ENCODE data around the gene LCP1.

The LCP1 gene

DNA sequence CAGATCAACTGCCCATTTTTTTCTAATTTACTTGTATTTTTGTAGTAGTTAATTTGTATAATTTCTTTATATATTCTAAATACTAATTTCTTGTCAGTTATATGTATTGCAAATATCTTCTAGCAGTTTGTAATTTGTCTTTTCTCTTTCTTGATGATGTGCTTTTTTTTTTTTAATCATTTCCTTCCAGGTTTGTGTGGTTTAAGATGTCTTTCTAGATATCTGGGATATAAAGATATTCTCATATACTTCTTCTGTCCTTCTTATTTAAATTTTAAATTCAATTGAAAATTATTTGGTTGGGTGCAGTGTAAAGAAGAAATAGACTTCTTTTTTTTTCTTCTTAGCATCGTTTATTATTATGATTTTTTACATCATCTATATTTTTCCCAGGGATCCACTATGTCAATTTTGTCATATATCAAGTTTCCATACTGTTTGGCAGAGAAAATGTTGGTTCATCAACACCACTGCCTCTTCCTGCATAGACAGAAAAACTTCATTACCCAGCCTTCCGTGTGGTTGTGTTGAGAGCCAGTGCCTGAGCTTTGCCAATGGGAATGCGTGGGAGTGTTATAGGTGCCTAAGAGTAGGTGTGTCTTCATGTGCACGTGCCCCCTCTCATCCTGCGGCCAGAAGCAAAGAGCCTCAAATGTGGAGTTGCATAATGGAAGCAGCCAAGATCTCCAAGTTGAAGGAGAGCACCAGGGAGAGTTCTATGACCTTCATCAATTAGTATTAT lies 93.0 kb downstream of the LCP1 start:
- no peak for DNase-seq

DNA sequence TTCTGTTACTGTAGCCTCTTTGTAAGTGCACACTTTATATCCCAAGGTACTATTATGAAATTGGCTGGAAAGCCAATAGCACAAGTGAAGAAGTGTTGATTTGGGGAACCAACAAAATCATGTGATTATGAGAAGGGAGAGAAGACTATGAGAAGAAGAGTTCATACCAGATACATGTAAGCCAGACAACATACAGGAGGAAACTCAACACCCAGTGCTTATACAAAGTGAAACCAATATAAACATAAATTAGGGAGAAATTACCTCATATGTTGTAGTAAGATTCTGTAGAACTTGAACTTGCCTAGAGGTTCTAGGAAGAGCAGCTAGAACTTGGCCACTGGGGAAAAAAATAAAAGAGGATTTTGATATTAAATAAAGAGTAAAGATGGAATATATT lies 94.5 kb downstream of the LCP1 start:
- DNase-seq = no peak

DNA sequence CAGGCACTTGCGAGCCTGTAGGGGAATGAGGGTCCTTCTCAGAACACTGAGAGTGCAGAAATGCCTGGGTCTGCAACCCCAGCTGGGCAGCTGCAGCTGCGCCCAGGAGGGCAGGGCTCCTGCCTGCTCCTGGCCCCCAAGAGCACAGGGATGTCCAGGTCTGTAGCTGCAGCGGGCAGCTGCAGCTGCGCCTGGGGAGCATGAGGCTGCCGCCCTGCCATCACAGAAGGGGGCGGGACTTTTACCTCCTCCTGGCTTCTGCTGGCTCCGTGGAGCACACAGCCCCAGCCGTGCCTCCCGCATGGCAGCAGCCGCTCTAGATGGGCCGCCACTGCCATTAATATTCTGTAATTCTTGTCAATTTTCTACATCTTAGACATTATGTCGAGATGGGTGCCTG lies 95.0 kb downstream of the LCP1 start:
- DNase-seq = no peak

DNA sequence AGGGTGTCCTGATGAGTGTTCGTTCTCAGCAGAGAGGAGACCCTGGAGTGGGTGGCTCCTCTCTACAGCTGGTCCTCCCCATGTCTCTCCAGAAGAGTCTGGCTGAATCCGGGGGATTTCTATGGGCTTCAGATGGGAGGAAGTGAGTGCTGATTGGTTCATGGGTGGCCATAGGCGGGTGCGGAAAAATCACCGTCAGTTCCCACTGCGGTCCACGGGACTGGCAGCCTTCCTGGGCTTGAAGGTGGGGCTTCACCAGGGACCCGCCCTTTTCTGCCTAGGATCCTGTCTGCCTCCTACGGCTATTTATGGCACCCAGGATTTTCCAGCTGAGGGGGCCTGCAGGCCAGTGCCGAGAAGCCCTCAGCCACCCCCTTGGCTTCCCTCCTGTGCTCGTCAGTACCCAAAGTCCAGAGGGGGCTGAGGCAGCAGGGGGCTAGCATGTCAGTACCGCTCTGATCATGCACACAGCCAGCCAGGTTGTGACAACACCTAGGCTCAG lies 95.5 kb downstream of the LCP1 start:
- no peak for DNase-seq

DNA sequence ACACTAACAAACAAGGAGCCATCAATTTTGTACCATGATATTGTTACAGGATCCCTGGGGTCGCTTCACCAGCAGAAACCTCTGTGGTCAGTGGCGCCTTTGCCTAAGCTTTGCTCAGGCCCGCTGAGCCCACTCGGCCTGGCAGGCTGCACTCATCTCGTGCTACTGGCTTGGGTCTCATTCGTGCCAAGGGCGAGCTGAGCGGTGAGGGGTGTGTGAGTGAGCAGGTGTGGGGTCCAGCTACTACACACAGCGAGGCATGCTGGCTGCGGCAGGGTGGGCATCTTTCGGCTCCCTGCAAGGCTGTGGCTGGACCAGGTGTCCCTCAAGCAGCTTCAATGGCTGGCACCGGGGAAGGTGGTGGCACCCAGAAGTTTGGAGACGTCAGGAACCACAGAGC lies 96.2 kb downstream of the LCP1 start:
- no peak for DNase-seq

DNA sequence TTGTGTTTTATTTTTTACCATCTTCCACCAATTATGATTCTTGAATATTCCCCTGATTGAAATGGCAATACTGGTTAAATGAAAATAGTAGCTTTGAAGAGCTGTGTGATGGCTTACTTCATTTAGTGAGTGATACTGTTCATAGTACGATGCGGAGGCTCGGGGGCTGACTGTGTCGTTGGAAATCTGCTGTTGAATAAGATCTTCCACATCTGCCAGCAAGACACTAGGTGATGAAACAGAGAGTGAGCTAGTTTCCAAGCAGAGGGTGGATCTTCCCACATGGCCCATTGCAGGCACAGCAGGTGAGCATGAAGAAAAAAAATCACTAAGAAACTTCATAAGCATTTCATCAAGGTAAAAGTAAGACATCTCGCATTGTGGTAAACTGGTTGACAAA lies 99.7 kb downstream of the LCP1 start:
- DNase-seq = no peak

DNA sequence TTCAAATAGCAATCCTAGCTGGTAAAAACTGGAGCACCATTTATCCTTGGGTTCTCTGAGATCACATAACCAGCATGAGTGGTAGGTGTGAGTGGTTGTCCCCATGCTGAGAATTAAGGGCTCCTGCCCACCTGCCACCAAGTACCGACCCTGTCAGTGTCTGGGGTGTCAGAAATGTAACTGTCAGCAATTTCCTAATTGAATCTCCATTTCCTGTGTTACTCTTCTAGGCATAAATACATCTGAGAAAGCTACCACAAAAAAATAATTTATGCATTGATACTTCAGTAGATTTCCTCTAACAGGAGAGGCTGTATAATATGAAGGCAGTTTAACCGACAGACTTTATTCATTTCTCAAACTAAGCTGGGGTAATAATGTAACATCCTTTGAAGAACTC lies 102.2 kb downstream of the LCP1 start:
- DNase-seq = no peak

DNA sequence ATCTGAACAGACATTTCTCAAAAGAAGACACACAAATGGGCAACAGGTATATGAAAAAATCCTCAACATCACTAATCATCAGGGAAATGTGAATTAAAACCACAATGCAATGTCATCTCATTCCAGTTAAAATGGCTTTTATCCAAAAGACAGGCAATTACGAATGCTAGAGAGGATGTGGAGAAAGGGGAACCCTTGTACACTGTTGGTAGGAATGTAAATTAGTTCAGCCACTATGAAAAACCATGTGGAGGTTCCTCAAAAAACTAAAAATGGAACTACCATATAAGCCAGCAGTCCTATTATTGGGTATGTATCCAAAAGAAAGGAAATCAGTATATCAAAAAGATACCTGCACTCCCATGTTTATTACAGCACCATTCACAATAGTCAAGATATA lies 104.7 kb downstream of the LCP1 start:
- DNase-seq = no peak

DNA sequence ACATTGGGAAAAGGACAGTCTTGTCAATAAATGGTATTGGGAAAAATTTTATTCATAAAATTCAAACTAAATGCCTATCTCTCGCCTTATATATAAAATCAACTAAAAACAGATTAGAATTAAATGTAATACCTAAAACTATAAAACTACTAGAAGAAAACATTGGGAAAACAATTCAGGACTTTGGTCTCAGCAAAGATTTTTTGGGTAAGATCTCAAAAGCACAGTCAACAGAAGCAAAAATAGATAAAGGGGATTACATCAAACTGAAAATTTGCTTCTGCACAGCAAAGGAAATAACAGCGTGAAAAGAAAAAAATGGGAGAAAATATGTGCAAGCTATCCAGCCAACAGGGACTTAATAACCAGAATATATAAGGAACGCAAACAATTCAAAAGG lies 105.2 kb downstream of the LCP1 start:
- DNase-seq = no peak

All from NCI-H774 (cell line).